ENCODE results near the gene SUN5.

DNA sequence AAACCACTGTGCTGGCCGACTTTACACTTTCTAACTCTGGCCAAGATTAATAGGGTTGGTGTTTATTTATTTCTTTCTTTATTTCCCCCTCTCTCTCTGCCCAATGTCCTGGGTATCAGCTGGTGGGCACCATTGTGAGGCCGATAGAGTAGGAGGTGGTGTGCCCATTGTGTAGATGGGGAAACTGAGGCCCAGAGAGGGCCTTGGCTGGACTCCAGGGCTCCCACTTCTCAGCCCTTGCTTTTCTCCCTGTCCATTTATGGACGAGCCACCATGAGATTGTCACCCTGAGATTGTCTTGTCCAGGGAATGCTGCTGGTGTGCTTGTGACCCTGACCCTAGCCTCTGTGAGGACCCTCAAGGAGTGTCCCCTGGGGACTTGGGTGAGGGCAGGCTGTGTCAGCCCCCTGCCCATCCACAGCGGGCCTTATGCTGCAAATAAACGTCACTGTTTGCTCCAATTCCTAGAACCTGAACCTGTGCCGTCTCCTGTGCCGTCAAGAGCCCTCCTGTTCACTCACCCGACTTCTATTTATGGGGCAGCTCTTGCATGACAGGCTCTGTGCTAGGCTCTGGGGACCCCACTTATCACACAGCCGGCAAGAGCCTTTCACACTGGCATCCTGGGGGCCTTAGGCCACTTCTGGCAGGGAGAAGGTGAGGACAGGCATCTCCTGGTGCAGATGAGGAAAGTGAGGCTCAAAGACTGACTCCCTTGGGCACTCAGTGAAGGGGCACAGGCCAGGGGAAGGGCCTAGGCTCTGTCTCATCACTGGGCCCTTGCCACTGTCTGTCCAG is 24.8 kb downstream of the SUN5 start:
- TF ChIP-seq, protein P1, sequence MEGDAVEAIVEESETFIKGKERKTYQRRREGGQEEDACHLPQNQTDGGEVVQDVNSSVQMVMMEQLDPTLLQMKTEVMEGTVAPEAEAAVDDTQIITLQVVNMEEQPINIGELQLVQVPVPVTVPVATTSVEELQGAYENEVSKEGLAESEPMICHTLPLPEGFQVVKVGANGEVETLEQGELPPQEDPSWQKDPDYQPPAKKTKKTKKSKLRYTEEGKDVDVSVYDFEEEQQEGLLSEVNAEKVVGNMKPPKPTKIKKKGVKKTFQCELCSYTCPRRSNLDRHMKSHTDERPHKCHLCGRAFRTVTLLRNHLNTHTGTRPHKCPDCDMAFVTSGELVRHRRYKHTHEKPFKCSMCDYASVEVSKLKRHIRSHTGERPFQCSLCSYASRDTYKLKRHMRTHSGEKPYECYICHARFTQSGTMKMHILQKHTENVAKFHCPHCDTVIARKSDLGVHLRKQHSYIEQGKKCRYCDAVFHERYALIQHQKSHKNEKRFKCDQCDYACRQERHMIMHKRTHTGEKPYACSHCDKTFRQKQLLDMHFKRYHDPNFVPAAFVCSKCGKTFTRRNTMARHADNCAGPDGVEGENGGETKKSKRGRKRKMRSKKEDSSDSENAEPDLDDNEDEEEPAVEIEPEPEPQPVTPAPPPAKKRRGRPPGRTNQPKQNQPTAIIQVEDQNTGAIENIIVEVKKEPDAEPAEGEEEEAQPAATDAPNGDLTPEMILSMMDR (IDR thresholded peaks at IDR 0.05): no peak
- TF ChIP-seq POLR2A (IDR thresholded peaks at IDR 0.05): no peak

All from testis (tissue), 2 donors.